ENCODE measurements around the gene GPC5.

Gene GPC5

GRCh38 chr13:92767468-92767867 is 1369.0 kb downstream of the GPC5 start:
- no peak overlapping the region for H3K27ac ChIP-seq
- no peak for TF ChIP-seq CTCF (conservative IDR thresholded peaks at IDR 0.05)

- no peak for TF ChIP-seq CTCF (conservative IDR thresholded peaks at IDR 0.05)
- H3K27ac ChIP-seq = no peak overlapping the region
These were observed 1370.2 kb downstream of the GPC5 start for GRCh38 chr13:92768602-92769001.

GRCh38 chr13:92769046-92769445 is 1370.6 kb downstream of the GPC5 start:
- no peak for TF ChIP-seq CTCF (conservative IDR thresholded peaks at IDR 0.05)
- no peak overlapping the region for H3K27ac ChIP-seq

- TF ChIP-seq CTCF (conservative IDR thresholded peaks at IDR 0.05) = no peak
- no peak overlapping the region for H3K27ac ChIP-seq
These were observed 1377.2 kb downstream of the GPC5 start for GRCh38 chr13:92775658-92776057.

GRCh38 chr13:92781965-92782690 is 1383.7 kb downstream of the GPC5 start:
- no peak overlapping the region for H3K27ac ChIP-seq

GRCh38 chr13:92802776-92803175 is 1404.4 kb downstream of the GPC5 start:
- no peak for TF ChIP-seq CTCF (conservative IDR thresholded peaks at IDR 0.05)
- no peak overlapping the region for H3K27ac ChIP-seq

More at GRCh38 chr13:92781965-92782690, 1383.7 kb downstream of the GPC5 start:
- TF ChIP-seq CTCF (conservative IDR thresholded peaks at IDR 0.05) = no peak

- no peak overlapping the region for H3K27ac ChIP-seq
- no peak for TF ChIP-seq CTCF (conservative IDR thresholded peaks at IDR 0.05)
These were observed 1405.9 kb downstream of the GPC5 start for GRCh38 chr13:92804346-92804745.
